Nephron (organoid): Measurements from ENCODE around the gene RBM47.

Experiments
- H3K27ac Mint-ChIP-seq, 3 experiments: 2 replicates each; pipeline ENCODE4 v1.8.0; 2020; ENCODE audit warnings: mixed read lengths in 3 of 3, mild to moderate bottlenecking in 2 of 3, moderate library complexity in 1 of 3
- H3K27me3 Mint-ChIP-seq: 2 replicates; pipeline ENCODE4 v1.8.0; 2021; ENCODE audit warnings: low read depth, mild to moderate bottlenecking, moderate library complexity, mixed read lengths
- H3K36me3 Mint-ChIP-seq: 2 replicates; pipeline ENCODE4 v1.8.0; 2020; ENCODE audit warnings: low read depth, mixed read lengths
- H3K4me1 Mint-ChIP-seq: 2 replicates; pipeline ENCODE4 v1.8.0; 2020; ENCODE audit warnings: mixed read lengths
- H3K4me3 Mint-ChIP-seq, 3 experiments: 2 replicates each; pipeline ENCODE4 v1.8.0; 2020; ENCODE audit warnings: mild to moderate bottlenecking in 3 of 3, mixed read lengths in 3 of 3, moderate library complexity in 2 of 3
- H3K9me3 Mint-ChIP-seq: 2 replicates; pipeline ENCODE4 v1.8.0; 2020; ENCODE audit warnings: mixed read lengths
- TF ChIP-seq, protein P1 (sequence below), 3 experiments: fragments of 200-600 bp; sonication (generic); IDR thresholded peaks; one replicate each; pipeline ENCODE4 v1.5.0; 2021; ENCODE audit warnings: antibody characterized with exemption in 3 of 3; ENCODE audit not compliant: unreplicated experiment in 3 of 3

The RBM47 gene

DNA sequence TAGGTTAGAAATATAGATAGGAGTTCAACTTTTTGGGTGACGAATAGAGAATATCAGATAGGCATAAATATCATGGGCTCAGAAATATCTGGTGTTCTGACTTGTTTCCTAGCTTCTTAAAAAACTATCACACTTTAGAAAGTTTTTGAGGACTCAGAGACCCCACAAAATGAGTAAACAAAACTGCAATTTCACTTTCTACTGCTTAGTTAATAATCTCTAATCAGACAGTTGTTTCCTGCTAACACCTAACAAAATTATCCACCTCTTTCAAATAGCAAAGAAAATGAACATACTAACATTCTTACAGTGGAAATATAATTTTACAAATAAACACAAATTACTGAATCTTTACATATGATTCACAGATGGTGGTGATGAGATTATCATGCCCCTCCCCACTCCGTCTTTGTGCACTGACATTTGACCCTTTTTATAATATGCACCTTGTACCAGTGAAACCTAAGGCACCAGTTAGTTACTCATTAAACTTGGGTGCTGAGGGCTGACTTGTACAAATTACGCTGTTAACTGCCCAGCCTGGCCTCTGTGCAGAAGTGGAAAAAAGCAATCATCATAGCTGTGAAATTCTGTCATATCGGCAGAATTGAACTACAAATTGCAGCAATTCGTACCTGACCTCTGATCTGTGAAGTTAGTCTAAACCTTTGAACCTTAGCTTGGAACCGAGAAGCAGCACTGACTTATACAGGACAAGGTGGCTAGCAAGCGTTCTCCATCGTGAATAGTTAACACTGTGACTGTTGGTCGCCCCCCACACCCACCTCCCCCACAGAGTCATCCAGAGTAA is 155.9 kb downstream of the RBM47 start:
- TF ChIP-seq, protein P1, sequence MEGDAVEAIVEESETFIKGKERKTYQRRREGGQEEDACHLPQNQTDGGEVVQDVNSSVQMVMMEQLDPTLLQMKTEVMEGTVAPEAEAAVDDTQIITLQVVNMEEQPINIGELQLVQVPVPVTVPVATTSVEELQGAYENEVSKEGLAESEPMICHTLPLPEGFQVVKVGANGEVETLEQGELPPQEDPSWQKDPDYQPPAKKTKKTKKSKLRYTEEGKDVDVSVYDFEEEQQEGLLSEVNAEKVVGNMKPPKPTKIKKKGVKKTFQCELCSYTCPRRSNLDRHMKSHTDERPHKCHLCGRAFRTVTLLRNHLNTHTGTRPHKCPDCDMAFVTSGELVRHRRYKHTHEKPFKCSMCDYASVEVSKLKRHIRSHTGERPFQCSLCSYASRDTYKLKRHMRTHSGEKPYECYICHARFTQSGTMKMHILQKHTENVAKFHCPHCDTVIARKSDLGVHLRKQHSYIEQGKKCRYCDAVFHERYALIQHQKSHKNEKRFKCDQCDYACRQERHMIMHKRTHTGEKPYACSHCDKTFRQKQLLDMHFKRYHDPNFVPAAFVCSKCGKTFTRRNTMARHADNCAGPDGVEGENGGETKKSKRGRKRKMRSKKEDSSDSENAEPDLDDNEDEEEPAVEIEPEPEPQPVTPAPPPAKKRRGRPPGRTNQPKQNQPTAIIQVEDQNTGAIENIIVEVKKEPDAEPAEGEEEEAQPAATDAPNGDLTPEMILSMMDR (IDR thresholded peaks at IDR 0.05; ENCODE audit: unreplicated experiment in 3 of 3) = no peak

GRCh38 chr4:40471923-40472322 is 157.7 kb downstream of the RBM47 start:
- no peaks in the 10 kb centered on the region for H3K9me3 Mint-ChIP-seq
- peaks cover 4% of the 10 kb centered on the region for H3K36me3 Mint-ChIP-seq

More for the DNA sequence above, 155.9 kb downstream of the RBM47 start:
- peak overlapping the region; percentile 55 to 93 (median 55) for H3K27ac Mint-ChIP-seq
- H3K36me3 Mint-ChIP-seq = peaks cover 8% of the 10 kb centered on the region
- H3K27me3 Mint-ChIP-seq = no peaks in the 10 kb centered on the region
- peaks cover 11% of the 10 kb centered on the region for H3K4me1 Mint-ChIP-seq
- no peaks in the 10 kb centered on the region for H3K9me3 Mint-ChIP-seq
- H3K4me3 Mint-ChIP-seq = peak overlapping the region; percentile 43 to 73 (median 55)

GRCh38 chr4:40466789-40467188 is 162.9 kb downstream of the RBM47 start:
- Mint-ChIP-seq H3K9me3 (no peaks in the 10 kb centered on the region), H3K4me3 (no peak overlapping the region), H3K27ac (no peak overlapping the region), H3K36me3 (peaks cover 3% of the 10 kb centered on the region), H3K27me3 (no peaks in the 10 kb centered on the region), H3K4me1 (peaks cover 5% of the 10 kb centered on the region)
- TF ChIP-seq, protein P1 (IDR thresholded peaks at IDR 0.05; ENCODE audit: unreplicated experiment in 3 of 3) = no peak

More at GRCh38 chr4:40471923-40472322, 157.7 kb downstream of the RBM47 start:
- TF ChIP-seq, protein P1 (IDR thresholded peaks at IDR 0.05; ENCODE audit: unreplicated experiment in 3 of 3) = no peak
- Mint-ChIP-seq H3K4me3 (no peak overlapping the region), H3K27me3 (no peaks in the 10 kb centered on the region), H3K27ac (peak overlapping the region in 2 of 3 experiments; percentile 10 to 39), H3K4me1 (peaks cover 11% of the 10 kb centered on the region)

DNA sequence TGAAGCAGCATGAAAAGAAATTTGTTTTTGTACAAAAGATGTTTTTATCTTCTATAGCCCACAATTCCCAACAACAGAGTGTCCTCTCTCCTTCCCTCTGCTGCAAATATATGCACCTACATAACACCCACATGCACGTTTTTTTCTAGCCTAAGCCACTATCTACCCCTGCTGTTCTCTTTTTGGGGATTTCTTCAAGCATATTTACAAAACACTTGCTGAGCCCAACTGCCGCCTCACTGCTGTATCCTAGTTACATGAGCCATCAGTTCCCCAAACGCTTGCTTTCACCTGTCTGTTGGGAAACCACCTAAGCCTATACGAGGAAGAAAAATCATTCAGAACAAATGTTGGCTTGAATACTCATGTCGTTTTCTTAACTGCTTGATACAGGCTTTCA is 167.3 kb downstream of the RBM47 start:
- Mint-ChIP-seq H3K36me3 (no peaks in the 10 kb centered on the region), H3K9me3 (no peaks in the 10 kb centered on the region), H3K27ac (peak overlapping the region; percentile 10 to 49 (median 22)), H3K4me1 (peaks cover 5% of the 10 kb centered on the region), H3K4me3 (no peak overlapping the region), H3K27me3 (no peaks in the 10 kb centered on the region)
- TF ChIP-seq, protein P1 (IDR thresholded peaks at IDR 0.05; ENCODE audit: unreplicated experiment in 3 of 3) = no peak

DNA sequence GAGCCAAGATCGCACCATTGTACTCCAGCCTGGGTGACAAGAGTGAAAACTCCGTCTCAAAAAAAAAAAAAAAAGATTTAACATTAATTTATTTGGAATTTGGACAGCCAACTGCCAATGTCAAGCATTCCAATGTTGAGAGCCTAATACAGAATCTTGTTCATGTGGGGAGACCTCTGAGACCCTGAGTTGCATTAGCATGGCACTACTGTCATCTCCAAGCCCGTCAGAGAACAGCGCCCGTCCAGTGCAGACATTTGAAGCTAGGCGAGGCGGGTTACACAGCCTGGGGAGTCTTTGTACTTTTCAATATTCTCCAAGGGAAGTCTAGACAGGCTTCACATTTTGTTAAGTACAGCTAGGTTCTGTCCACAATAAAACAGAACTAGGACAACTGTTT is 167.8 kb downstream of the RBM47 start:
- Mint-ChIP-seq H3K4me3 (no peak overlapping the region), H3K9me3 (no peaks in the 10 kb centered on the region), H3K4me1 (peaks cover 5% of the 10 kb centered on the region), H3K27me3 (no peaks in the 10 kb centered on the region), H3K27ac (peak overlapping the region in 2 of 3 experiments; percentile 10 to 49), H3K36me3 (no peaks in the 10 kb centered on the region)
- TF ChIP-seq, protein P1 (IDR thresholded peaks at IDR 0.05; ENCODE audit: unreplicated experiment in 3 of 3) = no peak

DNA sequence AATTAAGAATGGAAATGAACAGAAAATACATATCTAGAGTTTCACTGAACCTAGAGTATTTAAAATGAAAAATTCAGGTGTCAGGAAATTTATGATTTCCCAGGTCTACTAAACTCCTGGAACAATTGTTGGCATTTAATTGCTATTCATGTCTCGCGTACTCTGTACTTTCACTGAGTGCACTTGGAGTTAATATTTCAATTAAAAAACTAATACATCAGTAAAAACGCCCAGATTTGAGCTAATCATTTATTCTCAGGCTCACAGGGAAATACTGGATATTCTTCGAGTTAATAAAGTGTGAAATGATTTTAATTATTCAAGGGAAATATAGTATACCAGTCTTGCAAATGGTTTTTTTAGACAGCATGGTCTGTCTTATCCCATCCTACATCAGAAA is 168.6 kb downstream of the RBM47 start:
- H3K4me3 Mint-ChIP-seq = no peak overlapping the region
- H3K27me3 Mint-ChIP-seq = no peaks in the 10 kb centered on the region
- TF ChIP-seq, protein P1 (IDR thresholded peaks at IDR 0.05; ENCODE audit: unreplicated experiment in 3 of 3) = no peak
- H3K27ac Mint-ChIP-seq = no peak overlapping the region
- no peaks in the 10 kb centered on the region for H3K36me3 Mint-ChIP-seq
- no peaks in the 10 kb centered on the region for H3K9me3 Mint-ChIP-seq
- H3K4me1 Mint-ChIP-seq = peaks cover 5% of the 10 kb centered on the region
